Mucosa of rectum (tissue), 2 donors: ENCODE measurements around the gene SIRPA.

Experiments
- H3K27ac ChIP-seq, 2 donors: one replicate each; pipeline ENCODE4 v1.7.0; 2013; ENCODE audit warnings: inconsistent platforms in 2 of 2, low read depth in 2 of 2, low read length in 2 of 2
- H3K27me3 ChIP-seq, 2 donors: one replicate each; pipeline ENCODE4 v1.7.0; 2013; ENCODE audit warnings: low read length in 2 of 2; ENCODE audit not compliant: control insufficient read depth in 2 of 2, insufficient read depth in 2 of 2
- H3K36me3 ChIP-seq, 2 donors: one replicate each; pipeline ENCODE4 v1.7.0; 2013; ENCODE audit warnings: low read length in 2 of 2; ENCODE audit not compliant: control insufficient read depth in 2 of 2, insufficient read depth in 2 of 2
- H3K4me1 ChIP-seq, 2 donors: one replicate each; pipeline ENCODE4 v1.7.0; 2013; ENCODE audit warnings: low read length in 2 of 2, mild to moderate bottlenecking in 1 of 2; ENCODE audit not compliant: control insufficient read depth in 2 of 2, insufficient read depth in 2 of 2
- H3K4me3 ChIP-seq, 2 donors: one replicate each; pipeline ENCODE4 v1.7.0; 2013; ENCODE audit warnings: low read length in 2 of 2
- H3K9ac ChIP-seq, 2 donors: one replicate each; pipeline ENCODE4 v1.7.0; 2013; ENCODE audit warnings: low read length in 2 of 2, low read depth in 1 of 2, mild to moderate bottlenecking in 1 of 2
- H3K9me3 ChIP-seq, 2 donors: one replicate each; pipeline ENCODE4 v1.7.0; 2013; ENCODE audit warnings: low read length in 2 of 2; ENCODE audit not compliant: control insufficient read depth in 2 of 2
- donor health status: healthy.
- donor health status: Normal muscosa, but diverticular disease.

The SIRPA gene

GRCh38 chr20:1965520-1966351 is 70.5 kb downstream of the SIRPA start:
- Histone ChIP-seq H3K9ac (no peak overlapping the region), H3K9me3 (no peaks in the 10 kb centered on the region), H3K27me3 (peaks cover 6 to 8% of the 10 kb centered on the region in 2 donors), H3K36me3 (no peaks in the 10 kb centered on the region), H3K4me1 (no peaks in the 10 kb centered on the region), H3K4me3 (peak overlapping the region in 1 of 2 donors; percentile 52), H3K27ac (no peak overlapping the region)

DNA sequence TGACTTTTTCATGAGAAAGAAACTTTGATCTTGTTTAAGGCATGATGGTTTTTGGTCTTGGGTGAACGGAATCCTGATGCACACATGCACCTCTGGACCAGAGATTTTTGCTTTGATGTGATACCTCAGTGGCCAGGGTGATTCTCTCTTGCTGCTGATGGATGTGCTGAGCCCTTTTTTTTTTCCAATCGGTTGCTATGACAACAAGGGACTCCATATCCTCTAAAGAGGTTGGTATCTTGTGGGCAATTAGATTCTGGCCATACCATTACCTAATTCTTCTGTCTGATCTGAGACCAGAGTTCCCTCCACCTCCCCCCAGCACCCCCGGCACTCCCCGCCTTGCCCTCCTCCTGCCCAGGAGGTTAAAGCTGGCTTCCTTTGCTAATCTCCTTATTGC is 73.8 kb downstream of the SIRPA start:
- Histone ChIP-seq H3K27ac (no peak overlapping the region), H3K9me3 (no peaks in the 10 kb centered on the region), H3K36me3 (no peaks in the 10 kb centered on the region), H3K27me3 (peaks cover 6 to 11% of the 10 kb centered on the region in 2 donors), H3K4me3 (no peak overlapping the region), H3K4me1 (no peaks in the 10 kb centered on the region), H3K9ac (no peak overlapping the region)

- Histone ChIP-seq H3K4me1 (no peaks in the 10 kb centered on the region), H3K27me3 (peaks cover 4 to 6% of the 10 kb centered on the region in 2 donors), H3K27ac (no peak overlapping the region), H3K9ac (no peak overlapping the region), H3K36me3 (no peaks in the 10 kb centered on the region), H3K9me3 (no peaks in the 10 kb centered on the region), H3K4me3 (no peak overlapping the region)
Measured at GRCh38 chr20:1971893-1972586, 76.8 kb downstream of the SIRPA start.

DNA sequence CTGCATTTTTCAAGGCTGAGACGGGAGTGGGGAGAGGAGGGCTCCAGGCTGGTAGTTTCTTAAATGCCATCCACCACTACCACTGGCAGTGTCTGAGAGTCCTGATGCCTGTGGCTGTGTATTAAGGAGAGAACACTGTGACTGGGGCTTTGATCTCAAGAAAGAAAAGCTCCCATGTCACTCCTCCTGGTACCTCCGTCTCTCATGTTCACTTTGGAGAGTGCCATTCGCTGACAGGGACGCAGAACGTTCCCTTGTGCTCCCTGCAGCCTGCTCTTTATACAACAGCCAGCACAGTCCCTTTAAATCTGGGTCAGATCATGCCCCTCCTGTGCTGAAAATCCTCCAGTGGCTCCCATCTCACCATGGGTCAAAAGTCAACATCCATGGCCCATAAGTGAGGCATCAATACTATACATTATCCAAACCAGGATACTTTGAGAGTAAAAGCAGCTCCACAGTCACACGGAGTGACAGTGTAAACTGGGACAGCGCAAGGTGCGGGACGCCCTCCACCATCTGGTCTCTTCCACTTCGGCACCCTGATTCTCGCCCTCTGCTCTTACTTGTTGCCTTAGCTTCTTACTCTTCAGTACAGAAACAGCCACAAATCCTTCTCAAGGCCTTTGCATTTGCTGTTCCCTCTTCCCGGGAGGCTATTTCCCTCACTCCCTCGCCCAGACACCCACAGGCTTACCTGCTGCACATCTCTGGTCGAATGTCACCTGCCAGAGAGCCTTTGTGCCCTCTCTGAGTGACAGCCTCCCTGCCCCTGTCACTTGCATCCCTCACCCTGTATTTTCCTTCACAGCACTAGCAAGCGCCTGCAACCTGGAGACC is 78.6 kb downstream of the SIRPA start:
- Histone ChIP-seq H3K27me3 (peaks cover 4 to 6% of the 10 kb centered on the region in 2 donors), H3K27ac (no peak overlapping the region), H3K9me3 (no peaks in the 10 kb centered on the region), H3K36me3 (no peaks in the 10 kb centered on the region), H3K9ac (no peak overlapping the region), H3K4me1 (no peaks in the 10 kb centered on the region), H3K4me3 (no peak overlapping the region)

- H3K4me1 ChIP-seq: no peaks in the 10 kb centered on the region
- H3K9me3 ChIP-seq: no peaks in the 10 kb centered on the region
- peaks cover 4 to 6% of the 10 kb centered on the region in 2 donors for H3K27me3 ChIP-seq
- no peak overlapping the region for H3K4me3 ChIP-seq
- H3K36me3 ChIP-seq: no peaks in the 10 kb centered on the region
- no peak overlapping the region for H3K9ac ChIP-seq
- no peak overlapping the region for H3K27ac ChIP-seq
Measured at GRCh38 chr20:1975291-1975690, 80.1 kb downstream of the SIRPA start.

DNA sequence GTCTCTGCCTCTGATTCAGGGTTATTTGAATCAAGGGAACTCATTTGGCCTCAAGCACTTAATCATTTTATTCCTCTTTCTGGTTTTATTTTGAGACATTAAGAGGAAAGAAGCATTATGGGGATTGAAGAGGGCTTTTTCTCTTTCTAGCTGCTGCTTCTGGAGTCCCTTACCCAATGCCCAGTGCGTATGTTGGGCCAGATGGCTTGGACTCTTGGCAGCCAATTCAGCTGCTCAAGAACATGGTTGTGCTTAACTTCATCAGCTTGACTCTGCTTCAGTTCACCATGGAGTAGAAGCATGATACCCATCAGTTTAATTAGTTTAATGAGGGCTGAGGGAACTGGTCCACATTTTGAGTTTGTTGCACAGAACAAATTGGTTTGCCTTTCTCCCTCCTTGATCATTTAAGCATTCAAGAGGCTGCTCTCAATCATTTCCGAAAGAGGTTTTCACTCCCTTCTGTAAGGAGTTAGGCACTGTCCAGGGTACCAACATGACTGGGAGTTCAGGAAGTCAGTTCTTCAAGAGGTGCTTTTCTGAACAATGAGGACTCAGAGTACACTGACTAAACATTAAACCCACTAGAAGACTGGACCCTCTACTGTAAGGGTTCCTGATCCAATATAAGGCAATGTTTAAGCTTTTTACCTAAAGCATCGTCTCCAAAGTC is 84.0 kb downstream of the SIRPA start:
- H3K4me1 ChIP-seq: no peaks in the 10 kb centered on the region
- H3K36me3 ChIP-seq: no peaks in the 10 kb centered on the region
- H3K27me3 ChIP-seq: peaks cover 0 to 2% of the 10 kb centered on the region in 2 donors
- no peak overlapping the region for H3K4me3 ChIP-seq
- H3K9me3 ChIP-seq: no peaks in the 10 kb centered on the region
- no peak overlapping the region for H3K9ac ChIP-seq
- H3K27ac ChIP-seq: no peak overlapping the region

- Histone ChIP-seq H3K36me3 (no peaks in the 10 kb centered on the region), H3K9me3 (no peaks in the 10 kb centered on the region), H3K9ac (no peak overlapping the region), H3K27ac (no peak overlapping the region), H3K27me3 (peaks cover 5 to 9% of the 10 kb centered on the region in 2 donors), H3K4me3 (no peak overlapping the region), H3K4me1 (no peaks in the 10 kb centered on the region)
Measured at GRCh38 chr20:1982686-1983085, 87.5 kb downstream of the SIRPA start.

GRCh38 chr20:1983301-1983700 is 88.1 kb downstream of the SIRPA start:
- H3K9me3 ChIP-seq: no peaks in the 10 kb centered on the region
- peaks cover 5 to 9% of the 10 kb centered on the region in 2 donors for H3K27me3 ChIP-seq
- H3K27ac ChIP-seq: no peak overlapping the region

DNA sequence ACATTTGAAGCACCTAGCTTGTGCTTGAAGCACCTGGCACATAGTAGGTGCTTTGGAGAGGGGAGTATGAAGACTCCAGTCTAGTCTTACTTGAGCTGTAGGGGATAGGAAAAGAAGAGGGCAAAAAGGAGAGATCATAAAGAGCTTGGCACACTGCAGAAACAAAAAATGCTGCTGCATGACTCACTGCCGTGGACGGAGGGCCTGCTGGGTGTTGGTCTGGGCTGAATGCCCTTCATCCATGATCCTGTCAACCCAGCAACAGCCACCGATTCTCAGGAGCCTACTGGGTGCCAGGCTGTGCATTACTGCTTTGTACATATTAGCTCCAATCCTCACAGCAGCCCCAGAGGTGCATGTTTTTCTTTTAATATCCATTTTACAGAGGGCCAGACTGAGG is 92.6 kb downstream of the SIRPA start:
- no peaks in the 10 kb centered on the region for H3K4me1 ChIP-seq
- no peak overlapping the region for H3K27ac ChIP-seq
- no peak overlapping the region for H3K9ac ChIP-seq
- H3K36me3 ChIP-seq: no peaks in the 10 kb centered on the region
- peaks cover 11 to 13% of the 10 kb centered on the region in 2 donors for H3K27me3 ChIP-seq
- no peaks in the 10 kb centered on the region for H3K9me3 ChIP-seq
- no peak overlapping the region for H3K4me3 ChIP-seq

More at GRCh38 chr20:1983301-1983700, 88.1 kb downstream of the SIRPA start:
- Histone ChIP-seq H3K4me3 (no peak overlapping the region), H3K36me3 (no peaks in the 10 kb centered on the region), H3K9ac (no peak overlapping the region), H3K4me1 (no peaks in the 10 kb centered on the region)
